Measurements from ENCODE around the gene SLC39A9.
"Not testable (repeated sequence)": the region's sequence is repeated elsewhere in the genome, so short reads cannot be mapped to it uniquely, and the experiment has no call there.

GRCh38 chr14:69476824-69477450, 78.4 kb downstream of the SLC39A9 start:
- peak; percentile 31; the same call in 1 of the 2 replicates for TF ChIP-seq CTCF (conservative IDR thresholded peaks at IDR 0.05; ENCODE audit: low read length)
- TF ChIP-seq EZH2phosphoT487 (IDR thresholded peaks at IDR 0.05; ENCODE audit: borderline replicate concordance, low read depth, low read length) = not testable (repeated sequence)

All from OCI-LY7 (cell line).